Measurements from ENCODE around the gene FSHR.

- TF ChIP-seq CTCF (IDR thresholded peaks at IDR 0.05) (no peak), POLR2AphosphoS5 (IDR thresholded peaks at IDR 0.05) (no peak), POLR2A (IDR thresholded peaks at IDR 0.05) (no peak), EP300 (IDR thresholded peaks at IDR 0.05) (no peak)
Measured at GRCh38 chr2:48978131-48978530, 176.2 kb downstream of the FSHR start.
